IMR-90 (cell line): ENCODE results near the gene P2RX7. TPM values are rescaled to one million over a fixed set of nuclear protein-coding genes. Genes with fewer than 3 reads are reported as not detected.

Experiments used
- ATAC-seq: fragments of 200-7000 bp; cut with Tn5 transposase; 2 replicates; pipeline ENCODE4 v1.9.1; 2020; ENCODE audit warnings: low read depth, mild to moderate bottlenecking, moderate library complexity
- BruUV-seq: library from RNA; stranded (reverse); fragments of 400-500 nt; replicated peaks from 2 replicates; lab custom pipeline; 2021; lab: Mats Ljungman, UMichigan
- CTCF ChIA-PET: fragments of 300-600 bp; formaldehyde crosslinking; extraction: SDS; loops from one replicate; lab custom pipeline; 2021; ENCODE audit warnings: antibody characterized with exemption; lab: Yijun Ruan, JAX
- POLR2A ChIA-PET: fragments of 300-600 bp; sonication (Branson Sonifier 250); formaldehyde crosslinking; loops from one replicate; lab custom pipeline; 2022; ENCODE audit warnings: antibody characterized with exemption; ENCODE audit not compliant: unreplicated experiment; lab: Charles Lee
- DNase-seq: peaks from one replicate; pipeline ENCODE4 v3.0.0; 2013
- H2AFZ ChIP-seq: replicated peaks from 2 replicates; pipeline ENCODE3; 2013; ENCODE audit warnings: low read length, mild to moderate bottlenecking; ENCODE audit not compliant: poor library complexity
- H2AK5ac ChIP-seq: 2 replicates; pipeline ENCODE4 v1.6.1; 2013; ENCODE audit warnings: low read depth, low read length, inconsistent platforms
- H2AK9ac ChIP-seq: replicated peaks from 2 replicates; pipeline ENCODE3; 2013; ENCODE audit warnings: mild to moderate bottlenecking, low read depth, low read length, moderate library complexity; ENCODE audit not compliant: poor library complexity
- H2BK120ac ChIP-seq: 2 replicates; pipeline ENCODE4 v1.6.1; 2013; ENCODE audit warnings: low read depth, low read length, inconsistent platforms
- H2BK15ac ChIP-seq: 3 replicates; pipeline ENCODE4 v1.6.1; 2013; ENCODE audit warnings: low read depth, low read length, inconsistent platforms
- H2BK20ac ChIP-seq: 2 replicates; pipeline ENCODE4 v1.6.1; 2013; ENCODE audit warnings: low read depth, mild to moderate bottlenecking, inconsistent platforms, low read length, moderate library complexity
- H2BK5ac ChIP-seq: 2 replicates; pipeline ENCODE4 v1.6.1; 2013; ENCODE audit warnings: mild to moderate bottlenecking, low read depth, low read length, inconsistent platforms; ENCODE audit not compliant: poor library complexity, severe bottlenecking
- H3K14ac ChIP-seq: replicated peaks from 2 replicates; pipeline ENCODE4 v1.6.1; 2013; ENCODE audit warnings: low read depth, low read length, inconsistent platforms
- H3K18ac ChIP-seq: 2 replicates; pipeline ENCODE4 v1.6.1; 2013; ENCODE audit warnings: low read depth, low read length, control low read depth
- H3K23ac ChIP-seq: 2 replicates; pipeline ENCODE4 v1.6.1; 2013; ENCODE audit warnings: low read depth, low read length, inconsistent platforms
- H3K27ac ChIP-seq: 2 replicates; pipeline ENCODE4 v1.5.1; 2013; ENCODE audit warnings: mild to moderate bottlenecking, control low read depth, low read length; ENCODE audit not compliant: insufficient read depth
- H3K27me3 ChIP-seq: 2 replicates; pipeline ENCODE4 v1.6.1; 2013; ENCODE audit warnings: low read length; ENCODE audit not compliant: control insufficient read depth, insufficient read depth
- H3K36me3 ChIP-seq: 2 replicates; pipeline ENCODE4 v1.6.1; 2013; ENCODE audit warnings: low read length, mixed read lengths; ENCODE audit not compliant: control insufficient read depth, insufficient read depth
- H3K4ac ChIP-seq: 2 replicates; pipeline ENCODE4 v1.6.1; 2013; ENCODE audit warnings: low read depth, low read length, inconsistent platforms
- H3K4me1 ChIP-seq: 2 replicates; pipeline ENCODE4 v1.6.1; 2013; ENCODE audit warnings: low read length, mixed read lengths; ENCODE audit not compliant: control insufficient read depth, insufficient read depth
- H3K4me2 ChIP-seq: 2 replicates; pipeline ENCODE4 v1.6.1; 2013; ENCODE audit warnings: low read depth, mild to moderate bottlenecking, control low read depth, low read length, moderate library complexity
- H3K4me3 ChIP-seq: 2 replicates; pipeline ENCODE4 v1.5.1; 2013; ENCODE audit warnings: low read depth, mild to moderate bottlenecking, control low read depth, low read length, moderate library complexity; ENCODE audit not compliant: insufficient read depth
- H3K56ac ChIP-seq: 2 replicates; pipeline ENCODE4 v1.6.1; 2013; ENCODE audit warnings: low read length, inconsistent platforms; ENCODE audit not compliant: insufficient read depth; ENCODE audit errors: extremely low read depth
- H3K79me1 ChIP-seq, 2 experiments: 2 replicates each; pipeline ENCODE4 v1.6.1; 2013; ENCODE audit warnings: low read length in 2 of 2, inconsistent platforms in 1 of 2, low read depth in 1 of 2
- H3K9ac ChIP-seq: 2 replicates; pipeline ENCODE4 v1.6.1; 2013; ENCODE audit warnings: low read depth, low read length, control low read depth
- H3K9me1 ChIP-seq: 2 replicates; pipeline ENCODE4 v1.6.1; 2013; ENCODE audit warnings: low read length, inconsistent platforms; ENCODE audit not compliant: insufficient read depth
- H3K9me3 ChIP-seq: 2 replicates; pipeline ENCODE4 v1.6.1; 2013; ENCODE audit warnings: low read length; ENCODE audit not compliant: control insufficient read depth, insufficient read depth
- H4K20me1 ChIP-seq: 2 replicates; pipeline ENCODE4 v1.6.1; 2013; ENCODE audit warnings: low read length, inconsistent platforms; ENCODE audit not compliant: insufficient read depth
- H4K5ac ChIP-seq: 2 replicates; pipeline ENCODE4 v1.6.1; 2013; ENCODE audit warnings: mild to moderate bottlenecking, low read depth, low read length, control low read depth
- H4K8ac ChIP-seq, 2 experiments: 2 replicates each; pipeline ENCODE4 v1.6.1; 2013; ENCODE audit warnings: low read depth in 2 of 2, low read length in 2 of 2, control low read depth in 1 of 2, inconsistent platforms in 1 of 2
- H4K91ac ChIP-seq: 2 replicates; pipeline ENCODE4 v1.6.1; 2013; ENCODE audit warnings: low read depth, low read length, inconsistent platforms; ENCODE audit not compliant: insufficient read depth
- BHLHE40 ChIP-seq: fragments of 150-350 bp; IDR thresholded peaks from 2 replicates; pipeline ENCODE4 v1.6.1; 2016; ENCODE audit warnings: mild to moderate bottlenecking, low read depth, low read length
- CEBPB ChIP-seq: IDR thresholded peaks from 2 replicates; pipeline ENCODE4 v1.6.1; 2012; ENCODE audit warnings: low read depth, low read length, improper control_type of control experiment
- CHD1 ChIP-seq: IDR thresholded peaks from 2 replicates; pipeline ENCODE4 v1.6.1; 2012; ENCODE audit warnings: low read depth, low read length, improper control_type of control experiment
- FOS ChIP-seq: fragments of 150-350 bp; IDR thresholded peaks from 2 replicates; pipeline ENCODE4 v1.6.1; 2016; ENCODE audit warnings: low read depth, low read length
- MAFK ChIP-seq: IDR thresholded peaks from 2 replicates; pipeline ENCODE4 v1.6.1; 2012; ENCODE audit warnings: low read depth, low read length, improper control_type of control experiment
- MAZ ChIP-seq: IDR thresholded peaks from 2 replicates; pipeline ENCODE4 v1.6.1; 2012; ENCODE audit warnings: low read depth, mild to moderate bottlenecking, low read length, improper control_type of control experiment, moderate library complexity, borderline replicate concordance
- MXI1 ChIP-seq: IDR thresholded peaks from 2 replicates; pipeline ENCODE4 v1.6.1; 2012; ENCODE audit warnings: low read depth, mild to moderate bottlenecking, low read length, moderate library complexity, borderline replicate concordance
- NFE2L2 ChIP-seq: fragments of 150-350 bp; IDR thresholded peaks from 2 replicates; pipeline ENCODE4 v1.6.1; 2016; ENCODE audit warnings: low read depth, mild to moderate bottlenecking, low read length
- POLR2A ChIP-seq: IDR thresholded peaks from 2 replicates; pipeline ENCODE4 v1.6.1; 2012; ENCODE audit warnings: mild to moderate bottlenecking, low read depth, low read length
- RAD21 ChIP-seq: IDR thresholded peaks from 2 replicates; pipeline ENCODE4 v1.6.1; 2012; ENCODE audit warnings: low read length, improper control_type of control experiment
- RCOR1 ChIP-seq: IDR thresholded peaks from 2 replicates; pipeline ENCODE4 v1.6.1; 2012; ENCODE audit warnings: mild to moderate bottlenecking, low read length, improper control_type of control experiment; ENCODE audit not compliant: insufficient replicate concordance
- RFX5 ChIP-seq: IDR thresholded peaks from 2 replicates; pipeline ENCODE4 v1.8.0; 2012; ENCODE audit warnings: low read depth, mild to moderate bottlenecking, low read length, moderate library complexity
- SMC3 ChIP-seq: fragments of 150-350 bp; IDR thresholded peaks from 2 replicates; pipeline ENCODE4 v1.6.1; 2016; ENCODE audit warnings: low read depth, mild to moderate bottlenecking, antibody characterized with exemption, low read length, moderate library complexity
- WGBS, 2 experiments: methylation state at CpG; one replicate each; pipeline versions ENCODE4 v1.1.5 to v1.1.7; 2013; ENCODE audit warnings: missing lambda C conversion rate in 2 of 2; ENCODE audit not compliant: insufficient read length in 1 of 2; ENCODE audit errors: extremely low coverage in 2 of 2; 5-methylcytosine and 5-hydroxymethylcytosine counted together
- dilution Hi-C: fragments of 300-500 bp; cut with HindIII; formaldehyde crosslinking; loops from one replicate; pipeline ENCODE4 v1.14.3; 2018; ENCODE audit warnings: low sequenced_read_pairs; ENCODE audit not compliant: unreplicated experiment
- in situ Hi-C: fragments of 300-500 bp; cut with MboI; formaldehyde crosslinking; loops from 3 replicates; pipeline ENCODE4 v1.14.3; 2019; ENCODE audit warnings: low sequenced_read_pairs, inconsistent platforms, mixed read lengths
- intact Hi-C: fragments of 100-400 bp; cut with micrococcal nuclease; formaldehyde crosslinking; loops from 2 replicates; pipeline ENCODE4 v1.10.0; 2022
- polyA plus RNA-seq, 3 experiments: library from polyadenylated mRNA; depleted of rRNA; stranded (reverse); fragments of >200 nt; gene quantifications; 2 replicates each; pipeline ENCODE4 v1.2.3, GENCODE V29; 2012; ENCODE audit warnings: low replicate concordance in 1 of 3
- total RNA-seq: library from RNA; depleted of rRNA; stranded (reverse); fragments of >200 nt; gene quantifications from 2 replicates; pipeline ENCODE4 v1.2.3, GENCODE V29; 2012
- TF ChIP-seq, protein P1 (sequence below): conservative IDR thresholded peaks from 2 replicates; pipeline ENCODE4 v1.5.1; 2012; ENCODE audit warnings: mild to moderate bottlenecking, low read depth, low read length, improper control_type of control experiment
- TF ChIP-seq, protein P2 (sequence below): fragments of 150-350 bp; IDR thresholded peaks from 2 replicates; pipeline ENCODE4 v1.6.1; 2016; ENCODE audit warnings: low read depth, mild to moderate bottlenecking, low read length, moderate library complexity, borderline replicate concordance
- TF ChIP-seq, protein P3 (sequence below): fragments of 150-350 bp; IDR thresholded peaks from 2 replicates; pipeline ENCODE4 v1.6.1; 2017; ENCODE audit warnings: mild to moderate bottlenecking, antibody characterized with exemption, low read length, low read depth

P2RX7 gene
- total and polyA plus RNA-seq, 2 of the 4 experiments (the other 2 are of a cell fraction) = 0.07 to 0.18 TPM

DNA sequence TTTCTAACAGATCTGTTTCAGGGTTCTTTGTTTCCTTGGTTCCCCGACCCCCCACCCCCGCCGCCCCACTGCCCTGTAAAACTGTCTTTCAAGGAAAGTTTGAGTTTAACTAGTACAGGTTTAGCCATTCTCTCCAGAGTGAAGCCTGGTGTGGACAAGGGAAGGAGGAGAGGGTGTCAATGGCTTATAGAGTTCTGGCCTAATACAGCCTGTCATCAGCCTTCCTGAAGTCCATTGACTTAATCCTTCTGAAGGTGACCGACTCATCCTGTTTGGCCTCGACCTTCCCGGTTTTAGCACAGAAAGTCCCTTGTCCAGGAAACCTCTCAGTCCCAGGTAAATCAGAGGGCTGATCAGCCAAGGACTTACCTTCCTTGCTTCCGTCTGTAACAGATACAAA, 66.3 kb downstream of the P2RX7 start:
- Histone ChIP-seq H4K5ac (no peak overlapping the region), H2BK20ac (no peak overlapping the region), H2BK5ac (no peak overlapping the region), H3K4ac (no peak overlapping the region), H2AK5ac (no peak overlapping the region; the same call in 1 of the 2 replicates), H3K27me3 (peaks cover 6% of the 10 kb centered on the region; the same call in 1 of the 2 replicates), H2BK120ac (no peak overlapping the region), H3K9ac (no peak overlapping the region), H3K4me2 (no peak overlapping the region), H2AK9ac (no peak overlapping the region), H3K4me1 (peaks cover 2% of the 10 kb centered on the region; the same call in 1 of the 2 replicates), H4K20me1 (no peaks in the 10 kb centered on the region), H3K56ac (no peak overlapping the region), H2AFZ (no peak overlapping the region), H3K18ac (no peak overlapping the region), H3K27ac (no peak overlapping the region), H2BK15ac (0 out of 3 replicates have a peak overlapping the region, but pooled peaks have one; percentile 33), H3K79me1 (no peaks in the 10 kb centered on the region), H3K4me3 (no peak overlapping the region), H3K9me1 (no peaks in the 10 kb centered on the region), H4K91ac (no peak overlapping the region), H3K9me3 (no peaks in the 10 kb centered on the region), H3K23ac (no peak overlapping the region), H3K36me3 (no peaks in the 10 kb centered on the region), H3K14ac (no peak overlapping the region), H4K8ac (no peak overlapping the region)
- dilution Hi-C loops = no loop called here
- ATAC-seq = no peak
- WGBS, 2 experiments = 83% methylated on average over 2 of the region's 7 CpGs; no CpG with 5 or more reads in 1 of the 2 experiments
- intact Hi-C loops = no loop called here
- TF ChIP-seq, protein P1, sequence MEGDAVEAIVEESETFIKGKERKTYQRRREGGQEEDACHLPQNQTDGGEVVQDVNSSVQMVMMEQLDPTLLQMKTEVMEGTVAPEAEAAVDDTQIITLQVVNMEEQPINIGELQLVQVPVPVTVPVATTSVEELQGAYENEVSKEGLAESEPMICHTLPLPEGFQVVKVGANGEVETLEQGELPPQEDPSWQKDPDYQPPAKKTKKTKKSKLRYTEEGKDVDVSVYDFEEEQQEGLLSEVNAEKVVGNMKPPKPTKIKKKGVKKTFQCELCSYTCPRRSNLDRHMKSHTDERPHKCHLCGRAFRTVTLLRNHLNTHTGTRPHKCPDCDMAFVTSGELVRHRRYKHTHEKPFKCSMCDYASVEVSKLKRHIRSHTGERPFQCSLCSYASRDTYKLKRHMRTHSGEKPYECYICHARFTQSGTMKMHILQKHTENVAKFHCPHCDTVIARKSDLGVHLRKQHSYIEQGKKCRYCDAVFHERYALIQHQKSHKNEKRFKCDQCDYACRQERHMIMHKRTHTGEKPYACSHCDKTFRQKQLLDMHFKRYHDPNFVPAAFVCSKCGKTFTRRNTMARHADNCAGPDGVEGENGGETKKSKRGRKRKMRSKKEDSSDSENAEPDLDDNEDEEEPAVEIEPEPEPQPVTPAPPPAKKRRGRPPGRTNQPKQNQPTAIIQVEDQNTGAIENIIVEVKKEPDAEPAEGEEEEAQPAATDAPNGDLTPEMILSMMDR = no peak
- TF ChIP-seq BHLHE40 (no peak), RAD21 (no peak), SMC3 (no peak), FOS (no peak), MAFK (no peak), CEBPB (no peak), MXI1 (no peak), POLR2A (no peak), NFE2L2 (no peak), MAZ (no peak), RFX5 (no peak), RCOR1 (no peak), CHD1 (no peak)
- TF ChIP-seq, protein P2, sequence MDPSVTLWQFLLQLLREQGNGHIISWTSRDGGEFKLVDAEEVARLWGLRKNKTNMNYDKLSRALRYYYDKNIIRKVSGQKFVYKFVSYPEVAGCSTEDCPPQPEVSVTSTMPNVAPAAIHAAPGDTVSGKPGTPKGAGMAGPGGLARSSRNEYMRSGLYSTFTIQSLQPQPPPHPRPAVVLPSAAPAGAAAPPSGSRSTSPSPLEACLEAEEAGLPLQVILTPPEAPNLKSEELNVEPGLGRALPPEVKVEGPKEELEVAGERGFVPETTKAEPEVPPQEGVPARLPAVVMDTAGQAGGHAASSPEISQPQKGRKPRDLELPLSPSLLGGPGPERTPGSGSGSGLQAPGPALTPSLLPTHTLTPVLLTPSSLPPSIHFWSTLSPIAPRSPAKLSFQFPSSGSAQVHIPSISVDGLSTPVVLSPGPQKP = no peak
- TF ChIP-seq, protein P3, sequence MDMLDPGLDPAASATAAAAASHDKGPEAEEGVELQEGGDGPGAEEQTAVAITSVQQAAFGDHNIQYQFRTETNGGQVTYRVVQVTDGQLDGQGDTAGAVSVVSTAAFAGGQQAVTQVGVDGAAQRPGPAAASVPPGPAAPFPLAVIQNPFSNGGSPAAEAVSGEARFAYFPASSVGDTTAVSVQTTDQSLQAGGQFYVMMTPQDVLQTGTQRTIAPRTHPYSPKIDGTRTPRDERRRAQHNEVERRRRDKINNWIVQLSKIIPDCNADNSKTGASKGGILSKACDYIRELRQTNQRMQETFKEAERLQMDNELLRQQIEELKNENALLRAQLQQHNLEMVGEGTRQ = no peak
- no TSS peak for BruUV-seq
- DNase-seq = no peak
- ChIA-PET POLR2A (no interaction called here), CTCF (no interaction called here)
- in situ Hi-C loops = no loop called here
